Body of pancreas (tissue), 4 donors: Measurements from ENCODE around the gene NOL12. TPM values are rescaled to one million over a fixed set of nuclear protein-coding genes. Genes with fewer than 3 reads are reported as not detected.
A peak's percentile ranks its signal among the peaks of the same experiment; 100 is the strongest.

ENCODE experiments used
- ATAC-seq: fragments of 150-250 bp; one replicate; pipeline ENCODE4 v1.9.1; 2016
- DNase-seq, 4 donors: peaks; one replicate each; pipeline ENCODE4 v3.0.0-alpha.2; 2019
- H3K27ac ChIP-seq, 4 donors: fragments of 200-600 bp; sonication (generic); 1 replicate in 3 of 4; 2 replicates in 1 of 4; pipeline versions ENCODE4 v1.5.1 to v1.6.1; 2016 to 2019; ENCODE audit warnings: mild to moderate bottlenecking in 1 of 4, mixed read lengths in 1 of 4, moderate library complexity in 1 of 4
- H3K27me3 ChIP-seq, 2 donors: fragments of 200-600 bp; sonication (generic); one replicate each; pipeline ENCODE4 v1.6.0; 2016; ENCODE audit warnings: mild to moderate bottlenecking in 1 of 2
- H3K36me3 ChIP-seq, 2 donors: fragments of 200-600 bp; sonication (generic); replicated peaks in 1 of 2; 2 replicates each; pipeline ENCODE4 v1.5.1; 2016; ENCODE audit warnings: low read depth in 2 of 2; ENCODE audit not compliant: insufficient read depth in 1 of 2
- H3K4me1 ChIP-seq: fragments of 200-600 bp; sonication (generic); one replicate; pipeline ENCODE4 v1.6.0; 2016
- H3K4me3 ChIP-seq, 2 donors: fragments of 200-600 bp; sonication (generic); 1 replicate in 1 of 2; 2 replicates in 1 of 2; pipeline ENCODE4 v1.5.1; 2016 to 2019
- H3K9me3 ChIP-seq, 3 donors: fragments of 200-600 bp; sonication (generic); 1 replicate in 2 of 3; 2 replicates in 1 of 3; pipeline ENCODE4 v1.5.1; 2016
- CTCF ChIP-seq, 7 experiments: fragments of 450-650 bp in 4 of 7; fragments of 200-600 bp in 3 of 7; sonication (generic) in 3 of 7; IDR thresholded peaks; one replicate each; pipeline ENCODE4 v1.5.1; 2016 to 2019; ENCODE audit warnings: antibody characterized with exemption in 7 of 7
- POLR2A ChIP-seq, 3 donors: fragments of 450-650 bp; IDR thresholded peaks; one replicate each; pipeline ENCODE4 v1.6.1; 2016; ENCODE audit warnings: antibody characterized with exemption in 3 of 3, mild to moderate bottlenecking in 2 of 3
- WGBS, 2 donors: methylation state at CpG; one replicate each; pipeline ENCODE4 v1.1.5; 2017; 5-methylcytosine and 5-hydroxymethylcytosine counted together
- intact Hi-C: fragments of 100-400 bp; cut with DNase I; formaldehyde crosslinking; loops from one replicate; pipeline ENCODE4 v1.15.1; 2023
- total RNA-seq, 2 donors: library from RNA; depleted of rRNA; stranded (reverse); fragments of >200 nt; gene quantifications; one replicate each; pipeline ENCODE4 v1.1.0, GENCODE V29; 2016

The NOL12 gene
- total RNA-seq, 2 donors from 2014 or later: 10.4 to 19.1 TPM

DNA sequence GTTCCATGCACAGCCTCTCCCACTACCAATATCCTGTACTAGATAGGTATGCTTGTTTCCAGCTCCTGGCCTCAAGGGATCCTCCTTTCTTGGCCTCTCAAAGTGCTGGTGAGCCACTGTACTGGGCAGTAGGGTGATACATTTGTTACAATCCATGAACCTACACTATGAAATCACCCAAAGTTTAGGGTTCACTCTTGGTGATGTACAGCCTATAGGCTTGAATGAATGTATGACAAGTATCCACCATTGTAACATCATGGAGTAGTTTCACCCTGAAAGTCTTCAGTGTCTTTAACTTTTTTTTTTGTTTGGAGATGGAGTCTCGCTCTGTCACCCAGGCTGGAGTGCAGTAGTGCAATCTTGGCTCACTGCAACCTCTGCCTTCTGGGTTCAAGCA, 42.5 kb downstream of the NOL12 start:
- Histone ChIP-seq H3K27ac (peak overlapping the region in 3 of 4 donors; percentile 32 to 57 (median 51)), H3K4me3 (no peak overlapping the region), H3K36me3 (no peaks in the 10 kb centered on the region), H3K9me3 (no peaks in the 10 kb centered on the region), H3K4me1 (peaks cover 29% of the 10 kb centered on the region), H3K27me3 (no peaks in the 10 kb centered on the region)
- ATAC-seq (no peak), DNase-seq (no peak)
- TF ChIP-seq POLR2A (IDR thresholded peaks at IDR 0.05) (no peak), CTCF (IDR thresholded peaks at IDR 0.05) (no peak)
- WGBS, 2 donors: 100% methylated on average over 1 of the region's 1 CpG
- intact Hi-C loops: no loop called here

- H3K4me1 ChIP-seq: peaks cover 32% of the 10 kb centered on the region
- H3K27ac ChIP-seq: peak overlapping the region in 3 of 4 donors; percentile 65 to 79 (median 69)
- peak in 2 of 4 donors; percentile 37 to 59 for DNase-seq
- no peak overlapping the region for H3K4me3 ChIP-seq
- 68 to 69% methylated on average over 13 of the region's 13 CpGs for WGBS, 2 donors
- ATAC-seq: peak; percentile 73
- H3K36me3 ChIP-seq: no peaks in the 10 kb centered on the region
- intact Hi-C loops: no loop called here
- H3K27me3 ChIP-seq: no peaks in the 10 kb centered on the region
- TF ChIP-seq CTCF (IDR thresholded peaks at IDR 0.05) (peak in 4 of 7 experiments; percentile 38 to 48 (median 46)), POLR2A (IDR thresholded peaks at IDR 0.05) (no peak)
- no peaks in the 10 kb centered on the region for H3K9me3 ChIP-seq
Measured at GRCh38 chr22:37731804-37732471, 45.8 kb downstream of the NOL12 start.

GRCh38 chr22:37732699-37733607, 46.8 kb downstream of the NOL12 start:
- Histone ChIP-seq H3K27me3 (no peaks in the 10 kb centered on the region), H3K4me3 (no peak overlapping the region), H3K4me1 (peaks cover 24% of the 10 kb centered on the region), H3K36me3 (no peaks in the 10 kb centered on the region), H3K27ac (peak overlapping the region in 2 of 4 donors; percentile 69 to 79), H3K9me3 (no peaks in the 10 kb centered on the region)
- no peak for TF ChIP-seq POLR2A (IDR thresholded peaks at IDR 0.05)
- TF ChIP-seq CTCF (IDR thresholded peaks at IDR 0.05): no peak
- intact Hi-C loops: no loop called here
- 86 to 89% methylated on average over 15 to 19 of the region's 19 CpGs for WGBS, 2 donors
- ATAC-seq (no peak), DNase-seq (no peak)

GRCh38 chr22:37733625-37734401, 47.7 kb downstream of the NOL12 start:
- no peak for ATAC-seq
- no peaks in the 10 kb centered on the region for H3K9me3 ChIP-seq
- peak overlapping the region in 1 of 4 donors; percentile 31 for H3K27ac ChIP-seq
- H3K27me3 ChIP-seq: no peaks in the 10 kb centered on the region
- peaks cover 15% of the 10 kb centered on the region for H3K4me1 ChIP-seq
- peak in 2 of 4 donors; percentile 66 for DNase-seq
- 71 to 79% methylated on average over 9 to 11 of the region's 11 CpGs for WGBS, 2 donors
- intact Hi-C loops: no loop called here
- H3K4me3 ChIP-seq: no peak overlapping the region
- TF ChIP-seq CTCF (IDR thresholded peaks at IDR 0.05): no peak
- TF ChIP-seq POLR2A (IDR thresholded peaks at IDR 0.05): no peak
- H3K36me3 ChIP-seq: no peaks in the 10 kb centered on the region
